ENCODE measurements around the gene MOGAT3. TPM values are rescaled to one million over a fixed set of nuclear protein-coding genes. Genes with fewer than 3 reads are reported as not detected.

Gene MOGAT3
- total RNA-seq, 1 experiment from 2014 or later = 0.81 TPM

- CTCF ChIA-PET = interaction anchor here (1.1 to 1.5 kb wide), 3 partner anchors 12 to 59 kb away, joined by 3 to 4 read pairs (median 3); no protein-coding TSS in a partner anchor
- Mint-ChIP-seq H3K27ac (no peak overlapping the region), H3K4me1 (peaks cover 12% of the 10 kb centered on the region), H3K27me3 (ENCODE audit: low read depth) (peaks cover 24% of the 10 kb centered on the region), H3K9me3 (no peaks in the 10 kb centered on the region), H3K36me3 (no peaks in the 10 kb centered on the region), H3K4me3 (no peak overlapping the region)
- ATAC-seq (no peak), DNase-seq (ENCODE audit: low spot score) (no peak)
- POLR2A ChIA-PET = no interaction called here
- TF ChIP-seq STAT6 (CRISPR knock-in tag; conservative IDR thresholded peaks at IDR 0.05; ENCODE audit: low read depth) = no peak
- TF ChIP-seq ATF2 (CRISPR knock-in tag; IDR thresholded peaks at IDR 0.05; ENCODE audit: borderline replicate concordance, low read depth) = no peak
- TF ChIP-seq GRHL2 (CRISPR knock-in tag; IDR thresholded peaks at IDR 0.05; ENCODE audit: insufficient replicate concordance, severe bottlenecking) = no peak
- TF ChIP-seq NFYB (CRISPR knock-in tag; conservative IDR thresholded peaks at IDR 0.05; ENCODE audit: low read depth) = no peak
- TF ChIP-seq OVOL2 (CRISPR knock-in tag; IDR thresholded peaks at IDR 0.05; ENCODE audit: borderline replicate concordance) = no peak
- TF ChIP-seq ZNF416 (CRISPR knock-in tag; IDR thresholded peaks at IDR 0.05) = no peak
- no peak for TF ChIP-seq ZNF532 (CRISPR knock-in tag; IDR thresholded peaks at IDR 0.05; ENCODE audit: borderline replicate concordance)
- no peak for TF ChIP-seq CREM (CRISPR knock-in tag; IDR thresholded peaks at IDR 0.05)
- no peak for TF ChIP-seq SMAD4 (CRISPR knock-in tag; IDR thresholded peaks at IDR 0.05)
- TF ChIP-seq ZBTB43 (CRISPR knock-in tag; IDR thresholded peaks at IDR 0.05) = no peak
- no peak for TF ChIP-seq ZNF138 (CRISPR knock-in tag; conservative IDR thresholded peaks at IDR 0.05)
- no peak for TF ChIP-seq TEAD1 (CRISPR knock-in tag; IDR thresholded peaks at IDR 0.05)
- TF ChIP-seq USF2 (CRISPR knock-in tag; IDR thresholded peaks at IDR 0.05) = no peak
Observed at GRCh38 chr7:101185258-101185839, 15.5 kb downstream of the MOGAT3 start.
